Small intestine (tissue), 7 donors: ENCODE data around the gene MBD3. TPM values are rescaled to one million over a fixed set of nuclear protein-coding genes. Genes with fewer than 3 reads are reported as not detected.
"Not testable (repeated sequence)": the region's sequence is repeated elsewhere in the genome, so short reads cannot be mapped to it uniquely, and the experiment has no call there.

Experiments
- DNase-seq, 2 donors: peaks; one replicate each; pipeline versions ENCODE4 v3.0.0 to v3.0.0-alpha.2; 2013
- FAIRE-seq: peaks from 2 replicates; lab custom pipeline; 2012; peaks lifted over from hg19 to GRCh38; lab: Jason Lieb, UNC
- H3K27ac ChIP-seq, 3 donors: one replicate each; pipeline ENCODE4 v1.5.1; 2013; ENCODE audit warnings: low read length in 2 of 3, mild to moderate bottlenecking in 2 of 3, control low read depth in 1 of 3, inconsistent platforms in 1 of 3, low read depth in 1 of 3, moderate library complexity in 1 of 3
- H3K27me3 ChIP-seq, 3 donors: one replicate each; pipeline ENCODE4 v1.6.1; 2013; ENCODE audit warnings: low read length in 3 of 3, inconsistent platforms in 1 of 3; ENCODE audit not compliant: control insufficient read depth in 3 of 3, insufficient read depth in 3 of 3
- H3K36me3 ChIP-seq, 3 donors: one replicate each; pipeline ENCODE4 v1.6.1; 2013; ENCODE audit warnings: low read length in 3 of 3, inconsistent platforms in 1 of 3, low read depth in 1 of 3, mild to moderate bottlenecking in 1 of 3, moderate library complexity in 1 of 3; ENCODE audit not compliant: control insufficient read depth in 3 of 3, insufficient read depth in 2 of 3
- H3K4me1 ChIP-seq, 3 donors: one replicate each; pipeline ENCODE4 v1.6.1; 2013; ENCODE audit warnings: low read length in 2 of 3, inconsistent platforms in 1 of 3, low read depth in 1 of 3, mild to moderate bottlenecking in 1 of 3, moderate library complexity in 1 of 3; ENCODE audit not compliant: control insufficient read depth in 3 of 3, insufficient read depth in 2 of 3
- H3K4me3 ChIP-seq, 3 donors: one replicate each; pipeline ENCODE4 v1.5.1; 2013; ENCODE audit warnings: low read length in 3 of 3, control low read depth in 1 of 3, inconsistent platforms in 1 of 3, low read depth in 1 of 3, mild to moderate bottlenecking in 1 of 3, moderate library complexity in 1 of 3
- H3K9me3 ChIP-seq, 2 donors: one replicate each; pipeline ENCODE4 v1.6.1; 2013; ENCODE audit warnings: low read depth in 1 of 2, low read length in 1 of 2; ENCODE audit not compliant: control insufficient read depth in 2 of 2, insufficient read depth in 1 of 2
- WGBS, 3 donors: extraction: QIAGEN DNeasy Blood & Tissue Kit; methylation state at CpG; one replicate each; pipeline ENCODE4 v1.1.7; 2013; 5-methylcytosine and 5-hydroxymethylcytosine counted together
- polyA plus RNA-seq, 4 donors: library from polyadenylated mRNA; stranded (reverse) in 3 of 4; unstranded in 1 of 4; fragments of 200-250 nt in 3 of 4; fragments of 120-200 nt in 1 of 4; gene quantifications; one replicate each; pipeline versions ENCODE4 v1.2.1 to v1.2.3, GENCODE V29; 2013
- donor health status: healthy with polysubstance abuse.
- donor health status: control.
- donor health status: control.
- donor health status: Bipolar disorder and iron deficiency.
- donor health status: healthy.

MBD3 gene
- polyA plus RNA-seq, 4 donors = 48.3 to 112 (median 69.9) TPM

- H3K4me1 ChIP-seq, H3K4me3 ChIP-seq, FAIRE-seq, DNase-seq, H3K9me3 ChIP-seq, H3K36me3 ChIP-seq, H3K27ac ChIP-seq: not testable (repeated sequence)
- peaks cover 4 to 12% (median 10%) of the 10 kb centered on the region in 3 donors for H3K27me3 ChIP-seq
- WGBS, 3 donors = 86 to 91% (median 87%) methylated on average over 11 of the region's 11 CpGs
These were observed 61.8 kb downstream of the MBD3 start for GRCh38 chr19:1530856-1531255.

- no peak for FAIRE-seq
- WGBS, 3 donors = 80 to 83% (median 82%) methylated on average over 16 of the region's 16 CpGs
These were observed 63.2 kb downstream of the MBD3 start for GRCh38 chr19:1529430-1529816.

GRCh38 chr19:1528596-1529429 is 63.9 kb downstream of the MBD3 start:
- FAIRE-seq (no peak), DNase-seq (no peak)
- H3K27ac ChIP-seq = no peak overlapping the region
- peaks cover 19 to 29% (median 24%) of the 10 kb centered on the region in 3 donors for H3K27me3 ChIP-seq
- no peaks in the 10 kb centered on the region for H3K36me3 ChIP-seq
- no peak overlapping the region for H3K4me3 ChIP-seq
- no peaks in the 10 kb centered on the region for H3K4me1 ChIP-seq
- 77 to 80% (median 77%) methylated on average over 18 to 23 of the region's 23 CpGs for WGBS, 3 donors
- H3K9me3 ChIP-seq = no peaks in the 10 kb centered on the region

More at GRCh38 chr19:1529430-1529816, 63.2 kb downstream of the MBD3 start:
- peaks cover 17 to 27% (median 20%) of the 10 kb centered on the region in 3 donors for H3K27me3 ChIP-seq
- H3K4me1 ChIP-seq = no peaks in the 10 kb centered on the region
- no peaks in the 10 kb centered on the region for H3K9me3 ChIP-seq
- H3K36me3 ChIP-seq = no peaks in the 10 kb centered on the region
- no peak overlapping the region for H3K27ac ChIP-seq
- no peak overlapping the region for H3K4me3 ChIP-seq
- no peak for DNase-seq

GRCh38 chr19:1527650-1528309 is 64.9 kb downstream of the MBD3 start:
- Histone ChIP-seq H3K27ac (no peak overlapping the region), H3K9me3 (no peaks in the 10 kb centered on the region), H3K36me3 (no peaks in the 10 kb centered on the region), H3K4me3 (no peak overlapping the region), H3K4me1 (no peaks in the 10 kb centered on the region), H3K27me3 (peaks cover 26 to 38% (median 29%) of the 10 kb centered on the region in 3 donors)
- no peak for DNase-seq
- 61 to 81% (median 62%) methylated on average over 27 of the region's 27 CpGs for WGBS, 3 donors
- FAIRE-seq = no peak

GRCh38 chr19:1526979-1527649 is 65.6 kb downstream of the MBD3 start:
- WGBS, 3 donors = 32 to 70% (median 48%) methylated on average over 17 to 18 of the region's 18 CpGs
- H3K27ac ChIP-seq = no peak overlapping the region
- H3K36me3 ChIP-seq = no peaks in the 10 kb centered on the region
- DNase-seq (no peak), FAIRE-seq (no peak)
- H3K9me3 ChIP-seq = no peaks in the 10 kb centered on the region
- H3K4me1 ChIP-seq = no peaks in the 10 kb centered on the region
- no peak overlapping the region for H3K4me3 ChIP-seq
- H3K27me3 ChIP-seq = peaks cover 26 to 41% (median 29%) of the 10 kb centered on the region in 3 donors

GRCh38 chr19:1526066-1526778 is 66.4 kb downstream of the MBD3 start:
- 60 to 79% (median 70%) methylated on average over 32 to 33 of the region's 33 CpGs for WGBS, 3 donors
- DNase-seq = no peak
- Histone ChIP-seq H3K4me3 (no peak overlapping the region), H3K9me3 (no peaks in the 10 kb centered on the region), H3K36me3 (no peaks in the 10 kb centered on the region), H3K27me3 (peaks cover 28 to 46% (median 29%) of the 10 kb centered on the region in 3 donors), H3K4me1 (no peaks in the 10 kb centered on the region), H3K27ac (no peak overlapping the region)
- no peak for FAIRE-seq

- Histone ChIP-seq H3K4me3 (no peak overlapping the region), H3K27me3 (peaks cover 28 to 47% (median 29%) of the 10 kb centered on the region in 3 donors), H3K36me3 (no peaks in the 10 kb centered on the region), H3K4me1 (no peaks in the 10 kb centered on the region), H3K27ac (no peak overlapping the region), H3K9me3 (no peaks in the 10 kb centered on the region)
- 37 to 60% (median 48%) methylated on average over 21 to 31 of the region's 31 CpGs for WGBS, 3 donors
- FAIRE-seq = no peak
- no peak for DNase-seq
These were observed 67.3 kb downstream of the MBD3 start for GRCh38 chr19:1525343-1525742.

GRCh38 chr19:1524972-1525325 is 67.7 kb downstream of the MBD3 start:
- Histone ChIP-seq H3K36me3 (no peaks in the 10 kb centered on the region), H3K9me3 (no peaks in the 10 kb centered on the region), H3K4me3 (no peak overlapping the region), H3K4me1 (no peaks in the 10 kb centered on the region), H3K27me3 (peaks cover 28 to 51% (median 29%) of the 10 kb centered on the region in 3 donors), H3K27ac (no peak overlapping the region)
- FAIRE-seq (no peak), DNase-seq (no peak)
- 51 to 64% (median 55%) methylated on average over 16 to 17 of the region's 17 CpGs for WGBS, 3 donors
